ENCODE data around the gene GLB1L.
"Not testable (repeated sequence)": the region's sequence is repeated elsewhere in the genome, so short reads cannot be mapped to it uniquely, and the experiment has no call there.

GLB1L gene

GRCh38 chr2:219205165-219205538, 40.1 kb downstream of the GLB1L start:
- no peak for FAIRE-seq

- FAIRE-seq: no peak
Observed at GRCh38 chr2:219204425-219205164, 40.6 kb downstream of the GLB1L start.

- FAIRE-seq: not testable (repeated sequence)
Observed at GRCh38 chr2:219201331-219201730, 43.9 kb downstream of the GLB1L start.

- not testable (repeated sequence) for FAIRE-seq
Observed at GRCh38 chr2:219200502-219201326, 44.5 kb downstream of the GLB1L start.

GRCh38 chr2:219199470-219200211, 45.6 kb downstream of the GLB1L start:
- FAIRE-seq: no peak

GRCh38 chr2:219198974-219199373, 46.3 kb downstream of the GLB1L start:
- FAIRE-seq: no peak

GRCh38 chr2:219197388-219197787, 47.9 kb downstream of the GLB1L start:
- FAIRE-seq: no peak

GRCh38 chr2:219186754-219187456, 58.3 kb downstream of the GLB1L start:
- no peak for FAIRE-seq
